Stimulated activated CD8-positive, alpha-beta memory T cell treated with anti-CD3 and anti-CD28 coated beads, Interleukin-4, amount 100 ng/mL, for 48 hours (primary cell): ENCODE results near the gene AGFG2.

Experiments used
- DNase-seq: peaks from one replicate; pipeline ENCODE4 v3.0.0-alpha.2; 2020

AGFG2 gene

DNA sequence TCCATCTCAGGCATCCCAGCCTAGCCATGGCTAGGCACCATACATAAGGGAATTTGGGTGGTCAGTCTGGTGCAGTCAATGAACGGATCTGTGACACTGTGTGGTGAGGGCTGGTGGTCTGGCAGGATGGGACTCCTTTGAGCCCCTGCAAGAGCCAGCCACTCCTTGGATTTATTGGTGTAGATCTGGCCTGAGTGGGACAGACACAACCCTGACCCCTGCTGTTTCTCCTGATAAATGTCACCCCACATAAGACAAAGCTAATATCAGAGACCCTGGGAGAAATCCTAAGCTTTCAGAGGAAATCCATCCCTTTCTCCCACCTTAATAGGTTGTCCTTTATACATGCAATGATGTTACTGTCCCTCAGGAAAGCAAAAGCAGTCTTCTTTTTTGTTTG, 49.4 kb downstream of the AGFG2 start:
- no peak for DNase-seq

DNA sequence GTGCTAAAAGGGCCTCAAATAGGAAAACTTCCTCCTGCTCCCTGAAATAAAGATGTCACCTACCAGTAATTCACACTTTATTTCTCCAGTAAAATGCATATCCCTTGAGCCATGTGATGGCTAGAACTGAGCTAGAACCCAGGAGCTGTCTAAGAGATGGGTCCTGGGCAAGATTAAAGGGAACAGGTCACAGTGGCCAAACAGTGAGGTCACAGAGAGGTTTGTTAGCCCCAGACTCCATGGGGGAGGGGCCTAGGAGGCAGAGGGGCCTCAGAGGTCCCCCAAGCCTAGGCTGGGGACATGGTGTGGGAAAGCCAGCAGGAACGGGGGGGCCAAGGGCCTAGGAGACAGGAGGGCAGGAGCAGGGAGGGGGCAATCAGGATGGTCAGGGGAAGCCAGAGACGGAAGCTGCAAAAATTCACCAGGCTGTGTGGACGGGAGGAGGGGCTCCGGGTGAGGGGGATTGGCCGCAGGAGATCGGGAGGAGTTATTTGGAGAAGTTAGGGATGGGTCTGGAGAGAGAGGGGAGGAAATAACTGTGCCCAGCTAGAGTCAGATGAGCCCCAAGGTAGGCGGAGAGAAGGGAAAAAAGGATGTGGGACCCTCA, 50.4 kb downstream of the AGFG2 start:
- no peak for DNase-seq

DNA sequence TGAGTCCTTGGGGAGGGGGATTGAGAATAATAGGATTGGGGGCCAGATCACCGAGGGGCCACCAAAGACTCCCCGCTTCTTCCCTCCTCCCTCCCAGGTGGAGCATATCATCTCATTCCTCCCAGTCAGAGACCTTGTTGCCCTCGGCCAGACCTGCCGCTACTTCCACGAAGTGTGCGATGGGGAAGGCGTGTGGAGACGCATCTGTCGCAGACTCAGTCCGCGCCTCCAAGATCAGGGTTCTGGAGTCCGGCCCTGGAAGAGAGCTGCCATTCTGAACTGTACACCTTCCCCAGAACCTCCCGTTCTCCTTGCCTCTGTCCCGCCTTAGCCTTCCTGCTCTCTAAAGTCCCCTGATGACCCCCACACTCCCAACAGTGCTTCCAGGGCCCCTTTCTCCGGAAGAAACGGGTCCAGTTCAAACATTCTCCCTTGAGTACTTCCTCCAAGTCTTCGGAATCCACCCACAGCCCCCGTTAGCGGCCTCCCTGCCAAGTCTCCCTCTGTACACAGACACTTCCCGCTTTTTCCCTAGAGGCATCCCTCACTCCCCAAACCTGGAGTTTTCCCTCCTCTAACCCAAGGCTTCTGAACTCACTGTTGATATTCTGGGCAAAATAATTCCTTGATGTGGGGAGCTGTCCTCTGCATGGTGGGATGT, 51.2 kb downstream of the AGFG2 start:
- DNase-seq, result no peak

DNA sequence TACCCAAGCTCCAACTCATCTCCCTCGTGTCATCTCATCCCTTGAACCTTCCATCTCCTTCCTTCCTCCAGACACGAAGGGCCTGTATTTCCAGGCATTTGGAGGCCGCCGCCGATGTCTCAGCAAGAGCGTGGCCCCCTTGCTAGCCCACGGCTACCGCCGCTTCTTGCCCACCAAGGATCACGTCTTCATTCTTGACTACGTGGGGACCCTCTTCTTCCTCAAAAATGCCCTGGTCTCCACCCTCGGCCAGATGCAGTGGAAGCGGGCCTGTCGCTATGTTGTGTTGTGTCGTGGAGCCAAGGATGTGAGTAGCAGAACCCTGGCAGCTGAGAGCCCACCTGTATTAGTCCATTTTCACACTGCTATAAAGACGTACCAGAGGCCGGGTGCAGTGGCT, 52.6 kb downstream of the AGFG2 start:
- DNase-seq, result no peak

DNA sequence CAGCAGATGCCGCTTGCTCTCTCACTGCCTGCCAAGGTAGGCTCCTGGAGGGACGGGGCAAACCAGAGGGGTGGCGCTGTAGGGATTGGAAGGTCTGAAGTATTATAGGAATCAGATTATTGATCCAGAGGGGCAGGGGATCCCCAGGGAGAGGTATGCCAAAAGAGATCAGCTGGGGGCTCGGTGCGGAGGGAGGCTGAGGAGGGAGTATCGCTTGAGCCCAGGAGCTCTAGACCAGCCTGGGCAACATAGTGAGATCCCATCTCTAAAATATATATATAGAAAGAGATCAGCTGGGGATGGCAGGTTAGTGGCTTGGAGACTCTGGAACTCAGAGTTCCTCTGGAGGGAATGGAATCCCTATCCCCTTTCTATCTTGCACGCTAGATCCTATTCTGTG, 56.2 kb downstream of the AGFG2 start:
- DNase-seq, result no peak

DNA sequence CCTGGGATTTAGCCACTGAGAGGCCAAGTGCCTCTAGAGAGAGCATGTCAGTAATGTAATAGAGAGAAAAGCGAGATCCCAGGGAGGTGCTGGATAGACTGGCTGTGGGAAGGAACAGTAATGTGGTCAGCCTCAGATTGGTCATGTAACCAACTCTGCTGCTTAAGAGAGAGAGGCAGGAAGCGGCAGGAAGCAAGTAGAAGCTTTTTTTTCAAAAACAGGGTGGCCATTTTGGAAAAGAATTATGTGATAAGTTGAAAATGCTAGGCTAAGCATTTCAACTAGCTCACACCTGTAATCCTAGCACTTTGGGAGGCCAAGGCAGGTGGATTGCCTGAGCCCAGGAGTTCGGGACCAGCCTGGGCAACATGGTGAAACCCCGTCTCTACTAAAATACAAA, 59.4 kb downstream of the AGFG2 start:
- no peak for DNase-seq

DNA sequence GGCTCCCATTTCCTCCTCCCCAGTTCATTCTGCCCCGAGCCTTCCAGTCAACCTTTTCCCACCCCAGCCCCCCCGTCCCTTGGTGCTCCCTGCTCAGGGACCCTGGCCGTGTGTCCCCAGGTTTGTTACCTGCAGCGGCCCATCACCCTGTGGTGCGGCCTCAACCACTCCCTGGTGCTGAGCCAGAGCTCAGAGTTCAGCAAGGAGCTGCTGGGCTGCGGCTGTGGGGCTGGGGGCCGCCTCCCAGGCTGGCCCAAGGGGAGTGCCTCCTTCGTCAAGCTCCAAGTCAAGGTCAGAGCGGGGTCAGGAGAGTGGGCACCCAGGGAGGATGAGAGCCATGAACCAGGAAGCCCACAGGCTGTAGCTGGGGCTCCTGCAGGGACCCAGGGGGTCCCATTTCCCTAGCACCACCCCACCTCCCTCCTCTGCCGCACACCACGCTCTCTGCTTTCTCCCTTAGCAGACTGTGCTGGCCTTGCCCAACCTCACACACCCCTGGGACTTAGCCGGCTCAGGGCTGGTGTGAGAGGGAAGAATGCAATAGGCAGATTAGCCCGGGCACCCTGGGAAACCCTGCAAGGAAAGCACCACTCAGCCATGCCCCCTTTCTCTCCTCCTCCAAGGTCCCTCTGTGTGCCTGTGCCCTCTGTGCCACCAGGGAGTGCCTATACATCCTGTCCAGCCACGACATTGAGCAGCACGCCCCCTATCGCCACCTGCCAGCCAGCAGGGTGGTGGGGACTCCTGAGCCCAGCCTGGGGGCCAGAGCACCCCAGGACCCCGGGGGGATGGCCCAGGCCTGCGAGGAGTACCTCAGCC, 61.1 kb downstream of the AGFG2 start:
- DNase-seq, result no peak

DNA sequence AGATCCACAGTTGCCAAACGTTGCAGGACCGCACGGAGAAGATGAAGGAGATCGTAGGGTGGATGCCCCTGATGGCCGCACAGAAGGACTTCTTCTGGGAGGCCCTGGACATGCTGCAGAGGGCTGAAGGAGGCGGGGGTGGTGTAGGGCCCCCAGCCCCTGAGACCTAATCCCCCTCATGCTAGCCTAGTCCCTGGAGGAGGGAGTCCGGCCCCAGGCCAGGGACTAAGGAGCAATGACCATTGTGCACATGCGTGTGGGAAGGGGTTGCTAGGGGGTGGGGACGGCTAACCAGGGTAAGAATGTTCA, 61.7 kb downstream of the AGFG2 start:
- no peak for DNase-seq

DNA sequence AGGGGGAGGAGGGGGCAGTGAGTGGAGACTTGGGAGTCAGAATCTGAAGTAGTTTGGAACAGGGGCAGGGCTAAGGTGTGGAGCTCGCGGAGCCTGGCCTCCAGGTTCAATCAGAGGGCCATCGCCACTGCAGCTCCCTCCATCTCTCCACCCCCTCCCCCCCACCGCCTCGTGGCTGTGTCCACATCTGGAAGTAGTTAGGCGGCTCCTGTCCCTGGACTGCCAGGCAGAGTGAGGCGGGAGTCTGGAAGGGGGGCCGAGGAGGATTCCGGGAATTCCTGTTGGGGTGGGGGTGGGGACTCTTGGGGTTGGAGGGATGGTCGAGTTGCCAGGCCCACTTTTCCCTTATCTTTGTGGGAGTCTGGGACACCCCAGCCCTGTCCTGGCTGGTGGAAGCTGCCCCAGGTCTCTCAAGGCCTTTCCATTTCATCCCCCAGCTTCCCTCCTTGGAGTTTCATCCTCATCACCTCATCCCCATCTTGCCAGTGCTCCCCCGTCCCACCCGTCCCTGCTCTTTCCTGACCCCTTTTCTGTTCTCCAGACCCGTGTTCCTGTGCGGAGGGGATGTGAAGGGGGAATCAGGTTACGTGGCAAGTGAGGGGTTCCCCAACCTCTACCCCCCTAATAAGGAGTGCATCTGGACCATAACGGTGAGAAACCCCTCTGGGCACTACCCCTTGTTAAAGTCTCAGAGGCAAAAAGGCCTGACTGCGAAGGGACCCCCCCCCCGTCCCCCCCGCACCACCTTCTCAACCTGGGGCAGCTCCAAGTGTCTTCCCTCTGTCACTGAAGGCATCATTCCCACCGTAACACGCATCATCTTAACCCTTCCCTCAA, 64.1 kb downstream of the AGFG2 start:
- DNase-seq, result no peak

DNA sequence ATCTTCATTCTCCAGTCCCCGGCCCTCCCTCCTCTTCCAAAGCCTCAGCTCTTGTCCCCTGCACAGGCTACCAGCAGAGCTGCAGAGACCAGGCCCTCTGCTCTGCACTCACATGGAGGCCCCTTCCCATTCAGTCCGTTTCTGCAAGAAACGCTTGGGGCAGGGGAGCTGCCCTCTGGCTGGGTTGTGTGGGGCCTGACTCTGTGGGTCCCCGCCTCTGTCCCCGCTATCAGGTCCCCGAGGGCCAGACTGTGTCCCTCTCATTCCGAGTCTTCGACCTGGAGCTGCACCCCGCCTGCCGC, 64.7 kb downstream of the AGFG2 start:
- no peak for DNase-seq

DNA sequence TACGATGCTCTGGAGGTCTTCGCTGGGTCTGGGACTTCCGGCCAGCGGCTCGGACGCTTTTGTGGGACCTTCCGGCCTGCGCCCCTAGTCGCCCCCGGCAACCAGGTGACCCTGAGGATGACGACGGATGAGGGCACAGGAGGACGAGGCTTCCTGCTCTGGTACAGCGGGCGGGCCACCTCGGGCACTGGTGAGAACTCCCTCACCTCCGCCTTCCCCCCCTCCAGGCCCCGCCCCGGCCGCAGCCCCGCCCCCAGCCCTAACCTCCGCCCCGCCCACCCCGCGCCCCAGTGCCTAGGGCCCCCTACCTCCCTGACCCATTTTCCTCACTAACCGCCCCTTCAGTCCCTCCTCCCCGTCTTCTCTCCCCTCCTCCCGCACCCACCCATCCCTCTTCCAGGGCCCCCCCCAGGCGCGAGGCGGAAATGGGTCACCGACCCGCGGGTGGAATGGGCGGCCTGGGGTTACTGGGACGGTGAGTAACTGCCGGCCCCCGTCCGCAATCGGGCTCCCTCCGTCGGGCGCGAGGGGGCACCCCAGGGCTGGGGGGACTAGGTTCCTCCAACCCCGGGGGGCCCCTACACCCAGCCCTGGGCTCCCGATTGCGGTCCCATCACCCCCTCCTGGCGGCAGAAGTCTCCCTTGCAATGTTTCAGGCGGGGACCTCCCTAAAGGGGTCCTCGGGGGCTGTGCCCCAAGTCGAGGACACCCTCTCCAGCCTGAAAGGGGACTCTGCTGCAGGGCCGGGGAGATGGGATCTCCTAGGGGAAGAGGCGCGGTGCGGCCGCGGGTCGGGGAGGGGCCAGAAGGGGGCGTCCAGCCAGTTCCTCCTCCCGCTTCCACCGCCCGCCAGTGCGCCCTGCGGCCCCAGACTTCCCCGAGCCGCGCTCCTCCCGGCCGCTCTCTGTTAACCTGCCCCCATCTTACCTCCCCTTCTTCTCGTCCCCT, 65.3 kb downstream of the AGFG2 start:
- peak; percentile 87 for DNase-seq

DNA sequence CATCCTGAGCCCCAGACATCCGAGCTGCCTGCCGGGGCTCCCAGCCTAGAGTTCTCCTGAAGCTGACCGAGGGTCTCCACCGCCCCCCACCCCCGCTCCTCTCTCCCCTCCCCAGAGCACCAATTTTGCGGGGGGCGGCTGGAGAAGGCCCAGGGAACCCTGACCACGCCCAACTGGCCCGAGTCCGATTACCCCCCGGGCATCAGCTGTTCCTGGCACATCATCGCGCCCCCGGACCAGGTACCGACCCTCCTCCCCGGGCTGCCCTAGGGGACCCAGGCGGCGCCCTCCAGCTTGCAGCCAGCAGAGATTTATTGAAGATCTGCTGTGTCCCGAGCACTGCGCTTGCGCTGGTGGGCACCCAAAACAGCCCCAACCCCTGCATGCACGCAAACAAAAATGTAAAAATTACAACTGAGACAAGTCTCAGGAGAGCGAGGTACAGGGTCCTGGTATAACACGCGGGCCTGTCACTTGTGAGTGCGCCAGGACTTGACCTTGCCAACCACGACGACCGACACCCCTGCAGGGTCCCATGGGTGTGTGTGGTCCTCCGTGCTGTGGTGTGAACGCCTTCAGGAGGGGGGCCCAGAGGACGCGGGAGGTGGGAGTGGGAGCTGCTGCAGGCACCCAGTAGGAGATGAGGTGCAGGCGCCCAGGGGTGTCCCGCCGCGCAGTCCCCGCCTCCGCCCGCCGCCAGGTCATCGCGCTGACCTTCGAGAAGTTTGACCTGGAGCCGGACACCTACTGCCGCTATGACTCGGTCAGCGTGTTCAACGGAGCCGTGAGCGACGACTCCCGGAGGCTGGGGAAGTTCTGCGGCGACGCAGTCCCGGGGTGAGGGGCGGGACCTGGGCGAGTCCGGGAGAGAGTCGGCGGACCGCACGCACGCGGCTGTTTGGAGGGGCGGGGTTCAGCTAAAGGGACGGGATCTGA, 66.2 kb downstream of the AGFG2 start:
- DNase-seq, result peak; percentile 70

DNA sequence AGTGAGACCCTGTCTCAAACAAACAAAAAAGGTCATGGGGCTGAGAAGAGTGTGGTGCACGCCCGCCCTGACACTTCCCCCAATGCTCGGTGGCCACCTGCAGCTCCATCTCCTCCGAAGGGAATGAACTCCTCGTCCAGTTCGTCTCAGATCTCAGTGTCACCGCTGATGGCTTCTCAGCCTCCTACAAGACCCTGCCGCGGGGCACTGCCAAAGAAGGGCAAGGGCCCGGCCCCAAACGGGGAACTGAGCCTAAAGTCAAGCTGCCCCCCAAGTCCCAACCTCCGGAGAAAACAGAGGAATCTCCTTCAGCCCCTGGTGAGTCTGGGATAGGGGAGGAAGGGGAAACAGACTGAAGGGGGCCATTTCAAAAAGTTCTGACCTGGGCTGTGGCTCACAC, 67.3 kb downstream of the AGFG2 start:
- DNase-seq, result no peak

DNA sequence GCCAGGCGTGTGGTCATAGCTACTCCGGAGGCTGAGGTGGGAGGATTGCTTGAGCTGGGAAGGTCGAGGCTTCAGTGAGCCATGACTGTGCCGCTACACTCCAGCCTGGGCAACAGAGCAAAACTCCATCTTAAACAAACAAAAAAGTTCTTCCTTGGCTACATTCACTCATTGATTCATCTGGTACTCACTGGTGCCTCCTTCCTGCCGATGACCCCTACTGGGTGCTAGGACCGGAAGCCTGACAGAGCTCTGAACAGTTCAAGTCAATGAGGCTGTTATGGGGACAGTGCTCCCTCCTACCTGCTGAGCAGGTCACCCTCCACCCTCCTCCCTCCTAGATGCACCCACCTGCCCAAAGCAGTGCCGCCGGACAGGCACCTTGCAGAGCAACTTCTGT, 68.1 kb downstream of the AGFG2 start:
- DNase-seq, result no peak

DNA sequence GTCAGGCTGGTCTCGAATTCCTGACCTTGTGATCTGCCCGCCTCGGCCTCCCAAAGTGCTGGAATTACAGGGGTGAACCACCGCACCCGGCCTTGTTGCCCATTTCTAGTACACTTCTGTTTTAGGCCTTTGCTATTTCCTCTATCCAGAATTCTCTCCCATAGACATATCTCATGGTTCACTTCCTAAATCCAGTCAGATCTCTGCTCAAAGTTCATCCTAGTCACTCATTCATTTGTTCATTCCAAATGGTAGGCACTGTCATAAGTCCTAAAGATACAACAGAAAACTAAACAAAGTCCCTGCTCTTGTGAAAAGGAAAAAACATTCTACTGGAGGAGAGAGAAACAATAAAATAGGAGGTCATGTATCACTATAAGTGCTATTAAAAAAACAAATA, 71.0 kb downstream of the AGFG2 start:
- DNase-seq, result no peak

DNA sequence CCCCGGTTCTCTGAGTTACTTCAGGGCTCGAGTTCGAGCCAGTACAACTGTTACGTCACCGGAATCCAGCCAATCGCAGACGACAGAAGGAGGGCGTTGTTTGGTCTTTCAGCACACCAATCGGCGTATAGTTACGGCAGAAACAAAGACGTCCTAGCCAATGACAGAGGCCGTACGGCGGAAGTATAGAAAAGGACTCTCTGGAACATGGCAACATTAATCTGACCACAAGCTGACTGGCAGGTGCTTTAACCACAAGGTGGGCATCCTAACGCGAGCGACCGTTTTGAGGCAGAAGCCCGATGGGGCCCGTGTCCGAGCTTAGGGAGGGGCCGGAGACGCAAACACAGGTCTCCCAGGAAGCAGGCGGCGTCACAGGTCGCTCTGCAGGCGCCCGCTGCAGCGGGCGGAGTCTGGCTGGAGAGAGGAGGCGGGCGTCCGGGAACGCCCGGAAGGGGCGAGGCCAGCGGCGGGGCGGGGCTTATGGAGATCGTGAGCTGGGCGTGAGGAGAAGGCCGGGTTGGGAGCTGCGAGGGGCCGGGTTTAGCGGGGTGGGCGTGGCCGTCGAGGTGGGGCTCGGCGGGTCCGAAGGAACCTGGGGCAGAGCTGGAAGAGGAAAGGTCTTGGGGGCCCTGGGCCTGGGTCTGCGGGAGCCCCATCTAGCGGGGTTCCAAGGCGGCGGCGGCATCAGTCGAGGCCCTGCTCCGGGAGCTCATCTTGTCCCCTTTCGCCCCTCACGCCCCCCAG, 73.2 kb downstream of the AGFG2 start, which contains the start of gene MOSPD3:
TSS of gene MOSPD3 (plus strand) at position 558 of the 747 bp plus-strand sequence. CDS start 252 bp downstream, outside the sequence.
- peak; percentile 99 for DNase-seq

DNA sequence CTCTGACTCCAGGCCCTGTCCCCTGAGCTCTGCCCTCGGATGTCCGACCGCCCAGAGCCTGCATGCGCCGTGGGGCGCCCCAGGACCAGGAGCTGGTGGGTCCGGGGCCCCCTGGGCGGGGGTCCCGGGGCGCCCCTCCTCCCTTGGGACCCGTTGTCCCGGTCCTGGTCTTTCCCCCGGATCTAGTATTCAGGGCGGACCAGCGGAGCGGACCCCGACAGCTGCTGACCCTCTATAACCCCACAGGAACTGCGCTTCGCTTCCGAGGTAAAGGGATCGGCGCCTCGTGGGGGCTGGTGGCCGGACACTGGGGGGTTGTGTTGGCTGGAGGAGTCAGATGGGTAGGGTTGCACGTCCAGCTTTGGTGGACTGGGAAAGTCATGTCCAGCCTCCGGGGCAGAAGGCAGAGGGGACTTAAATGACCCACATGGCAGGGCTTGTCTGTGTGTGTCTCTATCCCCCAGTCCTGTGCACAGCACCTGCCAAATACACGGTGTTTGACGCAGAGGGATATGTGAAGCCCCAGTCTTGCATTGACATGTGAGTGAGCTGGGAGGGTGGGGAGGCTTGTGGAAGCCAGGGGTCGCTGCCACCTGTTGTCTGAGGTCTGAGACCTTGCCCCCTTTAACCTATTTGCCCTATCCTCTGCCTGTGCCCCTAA, 73.9 kb downstream of the AGFG2 start:
- DNase-seq, result no peak

DNA sequence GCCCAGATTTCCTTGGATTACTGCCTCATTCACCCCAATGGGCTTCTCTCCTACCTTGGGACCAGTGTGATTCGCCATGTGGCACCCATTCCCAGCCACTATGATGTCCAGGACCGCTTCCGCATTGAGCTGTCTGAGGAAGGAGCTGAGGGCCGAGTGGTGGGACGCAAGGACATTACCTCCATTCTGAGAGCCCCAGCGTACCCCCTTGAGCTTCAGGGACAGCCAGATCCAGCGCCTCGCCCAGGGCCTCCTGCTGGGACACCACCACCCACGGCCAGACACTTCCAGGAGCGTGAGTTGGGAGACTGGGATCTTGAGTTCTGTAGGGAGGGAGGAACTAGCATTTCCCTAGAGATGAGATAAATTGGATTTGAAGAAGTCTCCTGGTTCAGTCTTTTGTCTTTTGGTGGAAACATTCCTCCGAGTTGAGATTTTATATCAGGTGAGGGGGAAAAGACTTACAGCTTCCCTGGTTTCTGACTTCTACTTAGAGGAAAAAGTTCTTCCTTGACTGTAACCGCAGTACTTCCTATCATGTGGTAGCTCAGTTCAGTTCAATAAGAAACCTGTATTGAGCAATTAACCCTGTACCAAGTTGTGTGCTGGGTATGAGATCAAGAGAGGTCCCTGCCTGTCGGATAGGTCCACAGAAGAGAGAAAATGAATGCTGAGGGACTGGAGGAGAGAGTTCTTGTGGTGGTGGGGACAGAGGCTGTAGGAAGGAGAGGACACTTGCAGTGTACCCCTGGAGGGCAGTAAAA, 74.6 kb downstream of the AGFG2 start:
- DNase-seq, result no peak

DNA sequence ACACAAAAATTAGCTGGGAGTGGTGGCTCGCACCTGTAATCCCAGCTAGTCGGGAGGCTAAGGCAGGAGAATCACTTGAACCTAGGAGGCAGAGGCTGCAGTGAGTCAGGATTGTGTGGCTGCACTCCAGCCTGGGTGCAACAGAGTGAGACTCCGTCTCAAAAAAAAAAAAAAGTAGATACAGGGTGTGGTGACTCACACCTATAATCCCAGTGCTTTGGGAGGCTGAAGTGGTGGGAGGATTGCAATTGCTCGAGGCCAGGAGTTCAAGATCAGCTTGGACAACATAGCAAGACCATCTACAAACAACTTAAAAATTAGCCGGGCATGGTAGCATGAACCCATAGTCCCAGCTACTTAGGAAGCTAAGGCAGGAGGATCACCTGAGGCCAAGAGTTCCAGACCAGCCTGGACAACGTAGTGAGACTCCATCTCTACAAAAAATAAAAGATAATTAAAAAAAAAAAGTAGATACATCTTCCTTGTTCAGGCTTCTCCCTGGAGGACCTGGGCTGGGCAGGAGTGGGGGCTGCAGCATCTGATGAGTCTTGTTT, 75.4 kb downstream of the AGFG2 start:
- DNase-seq, result no peak
